DMS53 (cell line): ENCODE results near the gene TMEM238.
A peak's percentile ranks its signal among the peaks of the same experiment; 100 is the strongest.

Experiments used
- DNase-seq: peaks from one replicate; lab custom pipeline; 2025; lab: John Stamatoyannopoulos, UW

The TMEM238 gene

GRCh38 chr19:55377356-55378131 is 6.5 kb downstream of the TMEM238 start:
- DNase-seq: peak; percentile 72

- peak; percentile 54 for DNase-seq
These were observed 7.7 kb downstream of the TMEM238 start, which contains the start of gene TMEM190 for GRCh38 chr19:55376241-55376933. Gene TMEM190 (plus strand): TSS chr19:55376826. CDS start chr19:55376854, 28 bp downstream.

DNA sequence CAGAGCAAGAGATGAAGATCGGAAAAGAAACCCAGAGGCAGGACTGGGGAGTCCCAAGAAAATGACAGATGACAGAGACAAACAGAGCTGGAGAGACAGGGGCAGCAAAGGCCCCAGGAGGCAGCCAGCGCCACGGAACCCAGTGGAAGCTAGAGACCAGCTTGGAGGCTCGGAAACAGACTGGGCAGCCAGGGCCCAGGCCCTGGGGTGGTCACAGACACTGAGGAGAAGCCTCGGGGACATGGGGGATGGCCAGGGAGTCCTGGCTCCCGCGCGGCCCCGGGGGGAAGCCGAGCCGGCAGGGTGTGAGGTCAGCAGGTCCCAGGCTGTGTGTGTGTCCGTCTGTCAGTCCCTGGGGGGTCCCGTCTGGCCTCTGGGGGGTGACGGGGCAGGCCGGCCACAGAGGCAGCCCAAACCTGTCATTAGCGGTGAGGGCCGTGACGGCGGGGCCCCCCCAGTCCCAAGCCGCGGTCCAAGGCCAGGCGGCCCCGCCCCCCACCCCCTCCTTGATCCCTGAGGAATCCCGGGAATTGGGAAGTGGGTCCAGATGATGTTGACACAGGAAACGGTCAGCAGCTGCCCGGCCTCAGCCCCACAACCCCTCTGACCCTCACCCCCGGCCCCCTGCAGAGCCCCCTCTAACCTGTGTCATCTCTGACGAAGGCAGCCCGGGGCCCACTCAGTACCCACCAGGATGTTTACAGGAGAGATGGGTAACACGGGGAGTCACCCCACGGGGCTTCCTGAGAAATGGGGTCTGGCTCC is 9.9 kb downstream of the TMEM238 start:
- DNase-seq: peak; percentile 51

DNA sequence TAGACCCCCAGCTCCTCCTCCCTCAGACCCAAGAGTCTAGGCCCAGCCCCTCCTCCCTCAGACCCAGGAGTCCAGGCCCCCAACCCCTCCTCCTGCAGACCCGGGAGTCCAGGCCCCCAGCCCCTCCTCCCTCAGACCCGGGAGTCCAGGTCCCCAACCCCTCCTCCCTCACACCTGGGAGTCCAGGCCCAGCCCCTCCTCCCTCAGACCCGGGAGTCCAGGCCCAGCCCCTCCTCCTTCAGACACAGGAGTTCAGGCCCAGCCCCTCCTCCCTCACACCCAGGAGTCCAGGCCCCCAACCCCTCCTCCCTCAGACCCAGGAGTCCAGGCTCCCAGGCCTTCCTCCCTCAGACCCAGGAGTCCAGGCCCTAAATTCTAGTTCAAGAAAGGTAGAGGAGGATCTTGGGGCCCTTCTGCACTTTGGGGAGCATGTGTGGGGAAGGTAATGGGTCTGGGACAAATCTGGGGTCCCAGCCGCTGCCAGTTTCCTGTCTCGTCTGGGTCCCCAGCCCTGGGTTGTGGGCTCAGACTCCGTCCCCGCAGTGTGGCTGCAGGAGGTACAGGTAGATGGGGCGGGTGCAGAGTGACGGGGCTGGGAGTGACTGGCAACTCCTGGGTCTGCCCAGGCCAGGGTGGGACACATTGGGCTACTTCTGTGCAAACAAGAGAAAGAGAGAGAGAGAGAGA is 10.6 kb downstream of the TMEM238 start:
- no peak for DNase-seq

- DNase-seq: peak; percentile 56
These were observed 11.6 kb downstream of the TMEM238 start for GRCh38 chr19:55372316-55373081.

- DNase-seq: peak; percentile 31
These were observed 13.6 kb downstream of the TMEM238 start, which contains the start of gene IL11 for GRCh38 chr19:55370305-55370988. Gene IL11 (minus strand): TSS chr19:55370463. CDS start chr19:55370310, 153 bp downstream.

GRCh38 chr19:55369653-55370304 is 14.3 kb downstream of the TMEM238 start:
- peak; percentile 81 for DNase-seq

GRCh38 chr19:55368701-55369563 is 15.2 kb downstream of the TMEM238 start:
- DNase-seq: peak; percentile 68

- peak; percentile 40 for DNase-seq
These were observed 16.0 kb downstream of the TMEM238 start for GRCh38 chr19:55368106-55368505.

DNA sequence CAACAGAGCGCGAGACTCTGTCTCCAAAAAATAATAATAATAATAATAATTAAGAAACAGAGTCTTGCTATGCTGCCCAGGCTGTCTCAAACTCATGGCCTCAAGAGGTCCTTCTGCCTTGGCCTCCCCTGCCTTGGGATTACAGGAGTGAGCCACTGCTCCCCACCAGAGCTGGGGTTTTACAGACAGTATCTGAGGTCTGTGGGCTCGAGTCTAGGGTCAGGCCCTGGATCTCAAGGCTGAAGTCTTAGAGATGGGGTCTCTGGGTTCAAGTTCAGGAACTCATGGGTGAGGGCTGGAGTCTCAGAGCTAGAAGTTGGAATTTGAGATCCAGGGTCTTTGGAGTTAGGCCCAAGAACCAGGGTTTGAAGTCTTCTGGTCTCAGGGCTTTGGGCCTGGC is 17.3 kb downstream of the TMEM238 start:
- DNase-seq: no peak

- no peak for DNase-seq
These were observed 18.1 kb downstream of the TMEM238 start for GRCh38 chr19:55365964-55366363.

- no peak for DNase-seq
These were observed 18.8 kb downstream of the TMEM238 start for GRCh38 chr19:55365245-55365644.

DNA sequence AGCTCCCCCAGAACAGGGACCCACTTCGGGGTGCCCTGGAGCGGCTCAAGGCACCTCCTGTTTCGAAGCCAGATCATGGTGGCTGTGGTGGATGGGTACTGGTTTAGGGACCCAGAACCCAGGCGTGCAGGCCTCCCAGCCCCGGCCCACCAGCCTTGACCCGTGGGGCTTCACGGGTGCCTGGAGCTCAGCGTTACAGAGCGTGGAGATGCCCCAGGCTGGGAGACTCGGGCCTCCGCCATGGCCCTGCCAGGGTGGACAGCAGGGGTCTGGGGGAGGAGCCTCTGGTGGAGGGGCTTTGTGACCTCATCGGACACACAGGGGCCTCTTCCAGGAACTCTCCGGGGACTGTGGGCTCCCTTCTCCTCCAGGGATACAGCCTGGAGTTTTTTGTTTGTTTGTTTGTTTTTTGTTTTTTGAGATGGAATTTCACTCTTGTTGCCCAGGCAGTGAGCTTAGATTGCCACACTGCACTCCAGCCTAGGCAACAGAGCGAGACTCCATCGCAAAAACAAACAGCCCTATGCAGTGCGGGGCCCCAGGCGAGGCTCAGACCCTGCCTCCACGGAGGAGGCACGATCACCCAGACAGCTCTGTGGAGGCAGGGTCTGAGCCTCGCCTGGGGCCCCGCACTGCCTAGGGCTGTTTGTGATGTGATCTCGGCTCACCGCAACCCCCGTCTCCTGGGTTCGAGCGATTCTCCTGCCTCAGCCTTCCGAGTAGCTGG is 20.9 kb downstream of the TMEM238 start, which contains the start of gene GARIN5B:
Gene GARIN5B (minus strand): TSS at position 271 of the 727 bp plus-strand sequence. CDS start 194 bp downstream, at position 77.
- no peak for DNase-seq

DNA sequence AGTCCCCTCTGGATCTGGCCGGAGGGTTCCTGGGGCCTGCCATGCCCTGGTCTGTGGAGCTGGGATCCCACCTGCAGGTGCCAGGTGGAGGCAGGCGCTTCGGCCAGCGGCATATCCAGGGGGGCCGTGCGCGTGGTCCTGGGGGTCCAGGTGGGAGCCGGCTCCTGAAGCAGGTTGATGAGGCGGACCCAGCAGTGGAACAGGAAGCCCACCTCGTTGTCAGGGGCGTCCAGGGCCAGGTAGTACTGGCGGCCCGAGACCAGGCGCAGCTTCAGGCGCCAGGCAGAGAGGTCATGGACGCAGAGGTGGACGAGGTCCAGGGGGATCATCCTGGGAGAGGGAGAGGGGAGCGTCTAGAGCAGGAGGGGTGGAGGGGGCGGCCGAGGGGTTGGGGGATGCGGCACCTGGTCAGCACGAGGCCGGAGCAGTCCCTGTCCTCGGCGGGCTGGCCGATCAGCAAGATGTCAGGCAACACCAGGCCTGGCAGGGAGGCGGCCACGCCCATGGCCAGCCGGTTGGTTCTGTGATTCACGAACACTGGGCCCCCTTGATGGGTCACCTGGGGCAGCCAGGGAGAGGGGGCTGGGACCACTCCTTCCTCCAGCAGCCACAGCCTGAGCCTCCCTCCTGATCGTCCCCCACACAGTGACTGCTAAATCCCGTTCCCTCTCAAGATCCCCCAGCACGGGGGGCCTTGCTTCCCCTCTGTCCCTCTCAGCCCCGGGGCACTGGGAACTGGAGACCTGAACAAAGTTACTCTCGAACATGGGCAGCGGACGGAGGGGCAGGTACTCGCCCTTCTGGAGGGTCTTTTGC is 21.7 kb downstream of the TMEM238 start:
- no peak for DNase-seq

DNA sequence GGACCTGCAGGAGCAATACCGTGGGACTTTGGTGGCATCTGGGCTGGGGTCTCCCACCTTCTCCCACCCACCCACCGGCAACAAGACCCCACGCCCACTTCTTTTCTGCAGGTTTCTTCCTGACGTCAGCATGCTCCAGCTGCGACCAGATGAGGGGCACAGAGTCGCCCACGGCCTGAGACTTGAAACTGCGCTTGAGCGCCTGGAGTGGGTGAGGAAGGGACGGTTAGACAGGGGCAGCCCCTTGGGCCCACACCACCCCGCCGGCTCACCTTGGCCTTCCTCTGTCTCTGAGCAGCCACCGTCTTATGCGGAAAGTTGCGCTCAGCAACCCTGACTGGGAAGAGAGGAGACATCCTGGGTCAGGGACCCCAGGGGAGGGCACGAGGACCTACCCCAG is 23.2 kb downstream of the TMEM238 start:
- DNase-seq: no peak

- peak; percentile 31 for DNase-seq
These were observed 24.9 kb downstream of the TMEM238 start for GRCh38 chr19:55358943-55359908.
